ENCODE data around the gene ACOX1.

DNA sequence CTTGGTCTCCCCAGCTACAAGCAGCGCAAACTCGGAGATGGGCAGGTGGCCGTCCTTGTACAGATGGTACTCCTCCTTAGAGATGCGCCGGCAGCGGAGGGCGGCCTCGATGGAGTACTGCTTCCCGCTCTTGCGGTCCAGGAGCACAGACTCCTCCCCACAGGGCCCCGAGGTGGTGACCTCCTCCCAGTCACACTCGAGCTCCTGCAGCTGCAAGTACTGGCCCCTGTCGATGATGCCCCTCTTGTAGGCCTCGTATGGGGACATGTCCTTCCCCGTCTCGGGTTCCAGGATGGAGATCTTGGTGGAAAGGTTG is 28.8 kb upstream of the ACOX1 start:
- TF ChIP-seq, protein P1, sequence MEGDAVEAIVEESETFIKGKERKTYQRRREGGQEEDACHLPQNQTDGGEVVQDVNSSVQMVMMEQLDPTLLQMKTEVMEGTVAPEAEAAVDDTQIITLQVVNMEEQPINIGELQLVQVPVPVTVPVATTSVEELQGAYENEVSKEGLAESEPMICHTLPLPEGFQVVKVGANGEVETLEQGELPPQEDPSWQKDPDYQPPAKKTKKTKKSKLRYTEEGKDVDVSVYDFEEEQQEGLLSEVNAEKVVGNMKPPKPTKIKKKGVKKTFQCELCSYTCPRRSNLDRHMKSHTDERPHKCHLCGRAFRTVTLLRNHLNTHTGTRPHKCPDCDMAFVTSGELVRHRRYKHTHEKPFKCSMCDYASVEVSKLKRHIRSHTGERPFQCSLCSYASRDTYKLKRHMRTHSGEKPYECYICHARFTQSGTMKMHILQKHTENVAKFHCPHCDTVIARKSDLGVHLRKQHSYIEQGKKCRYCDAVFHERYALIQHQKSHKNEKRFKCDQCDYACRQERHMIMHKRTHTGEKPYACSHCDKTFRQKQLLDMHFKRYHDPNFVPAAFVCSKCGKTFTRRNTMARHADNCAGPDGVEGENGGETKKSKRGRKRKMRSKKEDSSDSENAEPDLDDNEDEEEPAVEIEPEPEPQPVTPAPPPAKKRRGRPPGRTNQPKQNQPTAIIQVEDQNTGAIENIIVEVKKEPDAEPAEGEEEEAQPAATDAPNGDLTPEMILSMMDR (IDR thresholded peaks at IDR 0.05; ENCODE audit: low read depth, low read length, missing input control), result no peak
- TF ChIP-seq HNF4A (conservative IDR thresholded peaks at IDR 0.05) (no peak), RAD21 (IDR thresholded peaks at IDR 0.05) (no peak), GABPA (IDR thresholded peaks at IDR 0.05 in 1 of 2, conservative IDR thresholded peaks at IDR 0.05 in 1 of 2) (no peak)
- TF ChIP-seq, protein P2, sequence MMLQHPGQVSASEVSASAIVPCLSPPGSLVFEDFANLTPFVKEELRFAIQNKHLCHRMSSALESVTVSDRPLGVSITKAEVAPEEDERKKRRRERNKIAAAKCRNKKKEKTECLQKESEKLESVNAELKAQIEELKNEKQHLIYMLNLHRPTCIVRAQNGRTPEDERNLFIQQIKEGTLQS (IDR thresholded peaks at IDR 0.05), result no peak
- TF ChIP-seq, protein P3, sequence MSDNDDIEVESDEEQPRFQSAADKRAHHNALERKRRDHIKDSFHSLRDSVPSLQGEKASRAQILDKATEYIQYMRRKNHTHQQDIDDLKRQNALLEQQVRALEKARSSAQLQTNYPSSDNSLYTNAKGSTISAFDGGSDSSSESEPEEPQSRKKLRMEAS (IDR thresholded peaks at IDR 0.05), result no peak
